Stromal cell of bone marrow (primary cell): ENCODE measurements around the gene EFCAB6.

ENCODE experiments used
- DNase-seq: peaks from one replicate; pipeline ENCODE4 v3.0.0-alpha.2; 2012; ENCODE audit warnings: low read depth

The EFCAB6 gene

GRCh38 chr22:43583501-43583900 is 228.6 kb downstream of the EFCAB6 start:
- no peak for DNase-seq

- DNase-seq: no peak
Observed at GRCh38 chr22:43582394-43582793, 229.7 kb downstream of the EFCAB6 start.

GRCh38 chr22:43580271-43580750 is 231.8 kb downstream of the EFCAB6 start:
- no peak for DNase-seq

- no peak for DNase-seq
Observed at GRCh38 chr22:43574738-43575137, 237.4 kb downstream of the EFCAB6 start.

DNA sequence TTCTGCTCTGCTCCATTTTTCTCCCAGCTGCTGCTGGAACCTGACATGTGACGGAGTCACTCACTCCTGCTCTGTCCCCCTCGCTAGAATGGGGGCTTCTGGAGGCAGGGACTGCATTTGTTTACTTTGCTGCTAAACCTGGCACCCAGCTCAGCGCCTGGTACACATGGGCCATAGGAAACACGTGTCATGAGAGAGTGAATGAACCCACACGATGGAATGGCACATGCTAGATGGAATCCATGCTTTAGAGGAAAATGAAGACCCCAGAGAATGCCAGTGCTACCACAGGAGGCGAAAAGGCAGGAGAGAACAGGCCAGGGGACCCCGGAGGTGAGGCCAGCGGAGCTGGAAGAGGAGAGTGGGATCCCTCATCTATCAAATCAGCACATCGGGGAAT is 239.4 kb downstream of the EFCAB6 start:
- no peak for DNase-seq

DNA sequence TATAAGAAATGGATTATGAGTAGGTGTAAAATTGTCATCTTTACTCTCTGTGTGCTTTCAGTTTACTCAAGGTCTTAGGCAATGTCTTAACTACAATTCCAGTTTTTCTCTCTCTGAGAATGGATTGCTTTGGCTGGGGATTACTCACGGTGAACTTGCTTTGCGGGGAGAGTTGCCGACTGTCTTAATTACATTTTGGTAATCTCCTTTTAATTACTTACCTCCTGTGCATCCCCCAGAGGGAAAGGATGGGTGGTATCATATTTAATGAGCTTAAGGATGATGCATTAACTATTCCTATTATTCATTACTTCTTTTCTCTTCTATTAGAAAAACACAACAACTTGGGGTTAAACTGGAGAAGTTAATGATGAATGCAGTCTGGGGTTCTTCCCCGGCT is 240.9 kb downstream of the EFCAB6 start:
- DNase-seq: no peak

GRCh38 chr22:43570531-43571165 is 241.5 kb downstream of the EFCAB6 start:
- no peak for DNase-seq

GRCh38 chr22:43569111-43569510 is 243.0 kb downstream of the EFCAB6 start:
- no peak for DNase-seq

DNA sequence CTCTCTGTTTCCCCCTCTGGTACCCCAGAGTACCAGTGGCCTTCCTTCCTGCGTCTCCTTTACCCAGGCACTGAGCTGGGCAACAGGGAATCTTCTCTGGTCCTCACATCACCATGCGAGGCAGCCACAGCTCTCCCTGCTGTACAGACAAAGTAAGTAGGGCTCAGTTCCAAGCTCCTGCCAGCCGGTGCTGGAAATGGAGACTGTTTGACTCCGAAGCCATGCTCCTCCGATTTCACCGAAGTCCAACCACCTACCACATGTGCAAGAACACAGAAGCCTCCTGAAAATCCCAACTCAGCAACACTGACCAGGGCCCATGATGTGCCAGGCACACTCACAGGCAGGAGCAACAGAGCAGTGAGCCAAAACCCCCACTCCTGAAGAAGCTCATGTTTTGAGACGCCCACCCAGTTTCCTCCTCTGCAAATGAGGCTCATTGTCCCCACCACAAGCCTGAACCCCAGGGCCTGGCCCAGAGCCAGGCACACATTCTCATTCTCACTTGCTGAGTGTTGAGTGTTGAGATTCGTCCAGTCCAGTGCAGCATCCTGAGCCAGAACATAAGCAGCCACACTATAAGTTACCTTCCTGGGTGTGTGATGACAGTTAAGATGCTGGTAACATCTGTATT is 244.3 kb downstream of the EFCAB6 start:
- no peak for DNase-seq

GRCh38 chr22:43566561-43567332 is 245.4 kb downstream of the EFCAB6 start:
- DNase-seq: no peak

GRCh38 chr22:43566021-43566420 is 246.1 kb downstream of the EFCAB6 start:
- no peak for DNase-seq

DNA sequence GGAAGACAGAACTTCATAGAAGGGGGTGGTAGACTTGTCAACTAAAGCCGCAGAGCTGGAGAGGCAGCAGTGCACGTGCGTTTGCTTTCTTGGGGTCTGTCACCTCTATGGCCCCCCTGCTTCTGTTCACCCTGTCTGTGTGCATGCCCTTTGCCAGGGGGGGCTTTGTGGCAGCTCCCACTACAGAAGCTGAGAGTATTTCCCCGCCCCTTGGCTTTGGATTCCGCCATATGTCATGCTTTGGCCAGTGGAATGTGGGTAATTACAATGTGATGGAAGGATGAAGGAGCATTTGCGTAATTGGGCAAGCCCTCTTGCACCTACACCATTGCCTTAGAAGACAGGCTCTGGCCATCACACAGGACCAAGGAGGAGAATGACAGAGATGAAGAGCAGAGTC is 247.2 kb downstream of the EFCAB6 start:
- DNase-seq: no peak

- DNase-seq: no peak
Observed at GRCh38 chr22:43563571-43563970, 248.5 kb downstream of the EFCAB6 start.

DNA sequence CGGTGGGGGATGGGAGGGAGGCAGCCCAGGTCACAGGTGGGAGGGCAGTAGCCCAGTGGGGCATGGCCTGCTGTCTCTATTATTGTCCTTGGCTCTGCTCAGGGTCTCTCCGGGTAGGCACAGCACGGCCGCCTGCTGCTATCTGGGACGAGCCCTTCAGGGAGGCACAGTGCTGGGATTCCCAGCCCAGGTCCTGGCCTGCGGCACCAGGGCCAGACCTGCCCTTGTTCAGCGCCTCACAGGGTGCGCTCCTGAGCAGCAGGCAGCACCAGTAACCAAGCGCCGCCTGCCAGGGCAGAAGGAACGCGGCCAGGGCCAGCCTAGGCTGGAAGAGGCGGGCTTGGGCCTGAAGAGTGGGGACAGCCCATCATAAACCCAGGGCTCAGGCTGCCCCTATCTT is 249.3 kb downstream of the EFCAB6 start:
- no peak for DNase-seq

GRCh38 chr22:43561415-43562178 is 250.5 kb downstream of the EFCAB6 start:
- no peak for DNase-seq

GRCh38 chr22:43560651-43561050 is 251.5 kb downstream of the EFCAB6 start:
- DNase-seq: no peak

DNA sequence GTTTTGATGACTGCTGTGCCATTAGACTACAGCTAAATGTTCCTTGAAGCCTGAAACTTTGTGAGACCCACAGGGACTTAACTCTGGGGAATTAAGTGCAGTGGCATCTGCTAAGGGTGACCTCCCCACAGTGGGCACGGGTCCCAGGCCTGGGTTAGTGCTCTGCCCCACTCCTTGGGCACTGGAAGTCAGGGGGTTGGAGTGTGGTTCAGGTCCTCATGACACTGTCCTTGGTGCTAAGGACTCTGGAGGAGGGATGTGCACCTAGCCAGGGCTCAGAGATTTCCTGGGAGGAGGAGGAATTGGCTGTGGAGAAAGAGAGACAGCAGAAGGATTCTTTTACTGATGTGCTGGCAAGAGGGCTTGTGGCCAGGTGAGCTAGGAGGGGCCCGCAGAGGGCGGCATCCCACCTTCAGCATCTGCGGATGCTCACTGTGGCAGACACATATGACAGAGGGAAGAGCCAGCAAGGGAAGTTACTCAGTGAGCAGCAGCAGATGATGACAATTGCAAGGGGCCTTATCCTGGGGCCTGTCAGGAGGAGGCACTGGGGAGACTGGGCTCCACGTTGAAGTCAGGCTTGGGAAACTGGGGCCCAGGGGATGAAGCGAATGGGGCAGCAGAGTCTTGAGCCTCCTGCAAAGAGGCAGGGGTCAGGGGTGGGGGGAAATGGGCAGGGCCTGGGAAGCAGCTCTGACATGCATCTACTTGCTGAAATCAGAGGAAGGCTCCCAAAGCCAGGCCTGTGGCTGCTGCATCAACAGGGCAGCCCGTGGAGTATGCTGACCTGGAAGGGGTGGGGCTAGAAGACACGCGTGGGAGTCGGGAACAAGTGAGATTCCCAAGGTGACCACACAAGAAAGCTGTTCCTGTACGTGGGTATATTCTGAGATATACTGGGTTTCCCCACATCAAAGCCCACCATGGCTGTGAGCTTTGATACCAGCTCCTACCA is 256.3 kb downstream of the EFCAB6 start:
- no peak for DNase-seq

DNA sequence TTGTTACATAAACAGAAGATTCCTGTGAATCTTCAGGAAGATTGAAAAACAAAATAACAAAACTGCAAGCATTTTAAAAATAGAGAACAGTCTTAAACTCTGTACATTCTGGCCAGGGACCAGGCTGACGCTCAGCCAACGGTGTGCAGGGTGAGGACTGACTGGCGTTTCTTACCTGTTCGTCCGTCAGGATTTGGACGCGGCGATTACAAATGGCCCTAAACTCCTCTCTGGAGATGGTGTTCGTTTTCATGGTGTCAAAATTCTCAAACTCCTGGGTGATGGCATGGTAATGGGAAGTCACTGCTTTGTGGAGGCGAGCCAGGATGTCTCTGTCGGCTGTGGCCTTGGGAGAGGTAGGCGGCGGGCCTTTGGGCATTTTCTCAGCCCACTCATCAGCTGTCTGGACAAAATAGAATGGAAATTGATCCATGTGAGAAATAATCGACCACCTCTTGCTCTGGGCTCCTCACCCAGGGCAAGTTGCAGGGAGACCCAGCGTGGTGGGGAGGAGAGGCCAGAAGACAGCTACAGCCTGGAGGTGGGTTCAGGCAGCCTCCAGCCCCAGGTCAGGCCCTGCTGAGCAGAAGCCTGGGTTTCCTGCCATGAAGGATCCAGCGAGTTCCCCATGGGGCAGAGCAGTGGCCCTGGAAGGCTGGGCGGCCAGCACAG is 257.3 kb downstream of the EFCAB6 start:
- DNase-seq: no peak

GRCh38 chr22:43554259-43554636 is 257.9 kb downstream of the EFCAB6 start:
- DNase-seq: no peak

DNA sequence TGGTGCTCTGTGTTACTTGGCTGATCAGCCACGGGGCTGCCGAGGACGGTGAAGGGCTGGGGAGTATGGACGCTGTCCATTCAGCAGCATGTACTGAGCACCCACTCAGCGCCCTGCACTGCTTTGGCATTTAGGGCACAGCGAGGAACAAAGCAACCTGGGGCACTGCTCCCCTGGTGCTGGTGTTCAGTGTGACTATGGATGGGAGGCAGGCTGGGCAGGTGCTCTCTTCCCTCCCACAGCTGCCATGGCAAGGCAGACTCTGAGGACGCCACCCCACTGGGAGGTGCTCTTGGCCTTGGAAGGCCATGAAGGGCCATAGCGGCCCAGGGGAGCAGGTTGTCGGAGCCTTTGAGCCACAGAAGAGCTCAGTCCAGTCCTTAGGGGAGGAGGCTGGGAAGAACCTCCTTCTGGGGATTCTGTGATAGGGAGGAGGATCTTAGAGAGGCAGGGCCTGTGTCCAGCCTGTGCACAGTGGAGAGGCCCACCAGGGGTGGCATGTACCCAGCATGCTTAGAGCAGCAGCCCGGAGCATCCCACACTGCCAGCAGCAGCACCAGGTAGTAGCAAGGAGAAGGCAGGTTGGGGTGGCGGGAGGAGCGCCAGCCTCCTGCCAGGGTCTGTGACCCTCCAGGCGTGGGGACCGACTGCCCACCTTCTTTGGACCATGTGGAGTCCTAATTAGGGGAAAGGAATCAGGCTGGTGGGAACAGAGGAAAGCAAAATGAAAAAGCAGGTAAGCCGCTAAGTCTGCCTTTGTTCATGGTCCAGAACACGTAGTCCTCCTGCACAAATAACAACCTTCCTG is 258.4 kb downstream of the EFCAB6 start:
- no peak for DNase-seq
